HepG2 (cell line): Measurements from ENCODE around the gene SRF. TPM values are rescaled to one million over a fixed set of nuclear protein-coding genes. Genes with fewer than 3 reads are reported as not detected.

Experiments used
- CCAR2 ChIP-seq: fragments of 200-400 bp; formaldehyde crosslinking; optimal IDR thresholded peaks from 2 replicates; pipeline ENCODE3; 2018; ENCODE audit warnings: low read depth, mild to moderate bottlenecking, low read length, moderate library complexity
- CREB1 ChIP-seq, 2 experiments: fragments of 450-650 bp in 1 of 2; IDR thresholded peaks; 2 replicates each; pipeline ENCODE4 v1.6.1; 2016 to 2017; ENCODE audit warnings: control low read depth in 1 of 2, mild to moderate bottlenecking in 1 of 2, missing compliant biosample characterization in 1 of 2, missing genetic modification characterization in 1 of 2
- ELF4 ChIP-seq: sonication (generic); formaldehyde crosslinking; IDR thresholded peaks from 2 replicates; pipeline ENCODE4 v1.5.0; 2020; ENCODE audit warnings: missing genetic modification reagents, mild to moderate bottlenecking, moderate library complexity, borderline replicate concordance
- GLI4 ChIP-seq: sonication (generic); formaldehyde crosslinking; IDR thresholded peaks from 2 replicates; pipeline ENCODE4 v1.5.1; 2020; ENCODE audit warnings: missing genetic modification reagents, mild to moderate bottlenecking, moderate library complexity, borderline replicate concordance
- HOXD1 ChIP-seq: sonication (generic); formaldehyde crosslinking; IDR thresholded peaks from 2 replicates; pipeline ENCODE4 v1.5.0; 2020; ENCODE audit warnings: missing genetic modification reagents
- MEF2D ChIP-seq: sonication (generic); formaldehyde crosslinking; IDR thresholded peaks from 2 replicates; pipeline ENCODE4 v1.5.1; 2020; ENCODE audit warnings: mild to moderate bottlenecking, missing genetic modification reagents
- MTA1 ChIP-seq: sonication (generic); formaldehyde crosslinking; IDR thresholded peaks from 2 replicates; pipeline ENCODE4 v1.4.0; 2020; ENCODE audit warnings: missing genetic modification reagents, mild to moderate bottlenecking, borderline replicate concordance
- SOX13 ChIP-seq, 3 experiments: fragments of 450-650 bp in 1 of 3; sonication (generic) in 1 of 3; formaldehyde crosslinking in 1 of 3; IDR thresholded peaks in 2 of 3; conservative IDR thresholded peaks in 1 of 3; 2 replicates each; pipeline versions ENCODE4 v1.5.0 to v1.6.1; 2016 to 2020; ENCODE audit warnings: antibody characterized with exemption in 1 of 3, mild to moderate bottlenecking in 1 of 3, missing compliant biosample characterization in 1 of 3, missing genetic modification reagents in 1 of 3, moderate library complexity in 1 of 3
- SRSF1 ChIP-seq: fragments of 200-400 bp; formaldehyde crosslinking; optimal IDR thresholded peaks from 2 replicates; pipeline ENCODE3; 2017; ENCODE audit warnings: mild to moderate bottlenecking, low read depth, low read length, moderate library complexity
- YEATS2 ChIP-seq: sonication (generic); formaldehyde crosslinking; IDR thresholded peaks from 2 replicates; pipeline ENCODE4 v1.4.0; 2020; ENCODE audit warnings: missing genetic modification reagents, borderline replicate concordance
- ZBTB7A ChIP-seq: sonication (generic); formaldehyde crosslinking; IDR thresholded peaks from 2 replicates; pipeline ENCODE4 v1.8.0; 2022; ENCODE audit warnings: mild to moderate bottlenecking, missing genetic modification reagents
- ZNF296 ChIP-seq: sonication (generic); formaldehyde crosslinking; conservative IDR thresholded peaks from 2 replicates; pipeline ENCODE4 v1.5.0; 2020; ENCODE audit warnings: mild to moderate bottlenecking, missing genetic modification reagents
- ZNF552 ChIP-seq: sonication (generic); formaldehyde crosslinking; IDR thresholded peaks from 2 replicates; pipeline ENCODE4 v1.9.0; 2022; ENCODE audit warnings: missing genetic modification reagents, mild to moderate bottlenecking, borderline replicate concordance
- ZNF768 ChIP-seq: sonication (generic); formaldehyde crosslinking; IDR thresholded peaks from 2 replicates; pipeline ENCODE4 v1.4.0; 2020; ENCODE audit warnings: missing genetic modification reagents
- ZNF839 ChIP-seq: sonication (generic); formaldehyde crosslinking; IDR thresholded peaks from 2 replicates; pipeline ENCODE4 v1.4.0; 2020; ENCODE audit warnings: missing genetic modification reagents, mild to moderate bottlenecking, borderline replicate concordance
- polyA plus RNA-seq, 8 experiments: library from polyadenylated mRNA; depleted of rRNA in 3 of 8; stranded (reverse) in 7 of 8; unstranded in 1 of 8; fragments of >200 nt; fragmentation: Illumina TruSeq in 4 of 8; extraction: Trizol in 4 of 8; gene quantifications; 2 replicates each; pipeline versions ENCODE4 v1.2.1 to v1.2.3, GENCODE V29; 2011 to 2016; ENCODE audit warnings: low read depth in 4 of 8, missing spikeins in 1 of 8, mixed read lengths in 1 of 8; ENCODE audit not compliant: insufficient read depth in 1 of 8
- total RNA-seq, 5 experiments: library from RNA; depleted of rRNA; stranded (reverse); fragments of >200 nt; fragmentation: Illumina TruSeq; extraction: Trizol; gene quantifications; 2 replicates each; pipeline ENCODE4 v1.2.3, GENCODE V29; 2016; ENCODE audit warnings: low read depth in 1 of 5
- TF ChIP-seq, protein P1 (sequence below): sonication (generic); formaldehyde crosslinking; IDR thresholded peaks from 2 replicates; pipeline ENCODE4 v1.8.1; 2023; ENCODE audit warnings: mild to moderate bottlenecking, moderate library complexity, missing genetic modification reagents
- TF ChIP-seq, protein P2 (sequence below): sonication (generic); formaldehyde crosslinking; IDR thresholded peaks from 2 replicates; pipeline ENCODE4 v1.8.1; 2023; ENCODE audit warnings: mild to moderate bottlenecking, missing genetic modification reagents
- TF ChIP-seq, protein P3 (sequence below): sonication (generic); formaldehyde crosslinking; IDR thresholded peaks from 2 replicates; pipeline ENCODE4 v1.4.0; 2020; ENCODE audit warnings: missing genetic modification reagents
- TF ChIP-seq, protein P4 (sequence below): sonication (generic); formaldehyde crosslinking; IDR thresholded peaks from 2 replicates; pipeline ENCODE4 v1.5.0; 2020; ENCODE audit warnings: mild to moderate bottlenecking, missing genetic modification reagents
- TF ChIP-seq, protein P5 (sequence below): sonication (generic); formaldehyde crosslinking; IDR thresholded peaks from 2 replicates; pipeline ENCODE4 v1.9.0; 2021; ENCODE audit warnings: missing genetic modification reagents, borderline replicate concordance

The SRF gene
- total and polyA plus RNA-seq, 2 of the 13 experiments (the other 11 are each of a cell fraction or from before 2014, with no cell fraction given) = 25.5 to 44.1 TPM

DNA sequence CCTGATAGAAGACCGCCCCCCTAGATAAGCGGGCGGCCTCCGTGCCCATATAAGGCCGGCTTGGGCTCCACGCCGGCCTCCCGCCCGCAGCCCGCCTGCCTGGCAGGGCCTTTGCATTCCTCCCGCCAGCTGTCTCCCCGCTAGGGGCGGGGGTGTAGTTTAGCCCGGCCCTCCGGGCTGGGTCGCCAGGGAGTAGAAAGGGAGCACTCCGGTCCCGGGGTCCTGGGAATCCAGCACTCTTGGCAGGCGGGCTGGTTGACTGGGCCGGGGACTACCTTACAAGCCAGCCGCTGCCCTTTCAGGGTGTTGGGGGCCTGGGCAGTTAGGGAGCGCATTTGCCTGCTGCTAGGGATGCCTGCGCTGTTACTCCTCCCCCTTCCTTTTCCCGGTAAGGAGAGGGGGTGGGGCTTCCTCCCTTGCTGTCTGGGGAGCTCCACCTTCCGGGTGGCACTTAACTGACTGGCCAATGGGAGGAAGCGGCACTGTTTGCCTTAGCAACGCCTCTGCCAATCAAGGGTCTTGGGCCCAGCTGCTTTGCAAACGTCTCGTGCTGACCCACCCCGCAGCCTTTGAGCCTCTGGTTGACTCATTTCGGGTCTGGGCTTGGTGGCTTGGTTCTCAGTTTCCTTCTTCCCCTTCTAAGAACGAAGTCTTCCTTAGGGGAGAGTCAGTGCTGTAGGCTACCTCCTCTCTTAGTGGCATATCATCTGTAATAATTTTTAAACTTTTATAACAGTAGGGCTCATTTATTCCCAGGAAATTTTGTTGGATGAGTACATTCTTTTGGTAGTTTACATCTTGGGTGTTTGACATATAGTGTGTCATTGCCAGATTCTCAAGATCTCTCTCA lies 3.4 kb downstream of the SRF start (continued):
- peak; percentile 68; the same call in 1 of the 2 replicates for TF ChIP-seq MTA1 (CRISPR knock-in tag)
- no peak for TF ChIP-seq GLI4 (CRISPR knock-in tag)
- no peak for TF ChIP-seq ZNF296 (CRISPR knock-in tag)
- TF ChIP-seq, protein P1, sequence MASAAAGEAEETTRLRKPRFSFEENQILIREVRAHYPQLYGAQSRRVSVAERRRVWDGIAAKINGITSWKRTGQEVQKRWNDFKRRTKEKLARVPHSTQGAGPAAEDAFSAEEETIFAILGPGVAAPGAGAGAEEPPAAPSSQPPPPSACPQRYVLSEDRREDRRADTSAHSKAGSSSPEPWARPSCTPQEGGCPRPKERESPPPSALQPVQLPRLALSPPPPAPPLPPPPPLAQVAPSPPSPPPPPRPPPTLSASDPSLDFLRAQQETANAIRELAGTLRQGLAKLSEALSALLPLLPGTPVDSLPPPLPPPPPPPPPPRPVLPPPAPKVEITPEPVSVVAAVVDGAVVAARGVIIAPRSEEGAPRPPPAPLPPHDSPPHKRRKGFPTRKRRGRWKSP = peak; percentile 32; the same call in 1 of the 2 replicates
- peak; percentile 43; the same call in 1 of the 2 replicates for TF ChIP-seq ELF4 (CRISPR knock-in tag)
- peak; percentile 31; the same call in 1 of the 2 replicates for TF ChIP-seq YEATS2 (CRISPR knock-in tag)
- TF ChIP-seq, protein P2, sequence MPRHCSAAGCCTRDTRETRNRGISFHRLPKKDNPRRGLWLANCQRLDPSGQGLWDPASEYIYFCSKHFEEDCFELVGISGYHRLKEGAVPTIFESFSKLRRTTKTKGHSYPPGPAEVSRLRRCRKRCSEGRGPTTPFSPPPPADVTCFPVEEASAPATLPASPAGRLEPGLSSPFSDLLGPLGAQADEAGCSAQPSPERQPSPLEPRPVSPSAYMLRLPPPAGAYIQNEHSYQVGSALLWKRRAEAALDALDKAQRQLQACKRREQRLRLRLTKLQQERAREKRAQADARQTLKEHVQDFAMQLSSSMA (CRISPR knock-in tag) = peak; percentile 91; the same call in 1 of the 2 replicates
- TF ChIP-seq HOXD1 = 0 out of 2 replicates have a peak, but pooled peaks have one; percentile 21
- peak; percentile 57; the same call in 1 of the 2 replicates for TF ChIP-seq CREB1 (IDR thresholded peaks at IDR 0.05)
- peak; percentile 56; the same call in 1 of the 2 replicates for TF ChIP-seq CREB1 (CRISPR knock-in tag; IDR thresholded peaks at IDR 0.05)
- TF ChIP-seq ZNF839 (CRISPR knock-in tag) = no peak
- TF ChIP-seq SRSF1 = peak; percentile 91
- peak; percentile 60 for TF ChIP-seq ZNF768 (CRISPR knock-in tag)
- no peak for TF ChIP-seq CCAR2
- peak; percentile 65; the same call in 1 of the 2 replicates for TF ChIP-seq MEF2D (CRISPR knock-in tag)
- no peak for TF ChIP-seq ZBTB7A (CRISPR knock-in tag)
- TF ChIP-seq, protein P3, sequence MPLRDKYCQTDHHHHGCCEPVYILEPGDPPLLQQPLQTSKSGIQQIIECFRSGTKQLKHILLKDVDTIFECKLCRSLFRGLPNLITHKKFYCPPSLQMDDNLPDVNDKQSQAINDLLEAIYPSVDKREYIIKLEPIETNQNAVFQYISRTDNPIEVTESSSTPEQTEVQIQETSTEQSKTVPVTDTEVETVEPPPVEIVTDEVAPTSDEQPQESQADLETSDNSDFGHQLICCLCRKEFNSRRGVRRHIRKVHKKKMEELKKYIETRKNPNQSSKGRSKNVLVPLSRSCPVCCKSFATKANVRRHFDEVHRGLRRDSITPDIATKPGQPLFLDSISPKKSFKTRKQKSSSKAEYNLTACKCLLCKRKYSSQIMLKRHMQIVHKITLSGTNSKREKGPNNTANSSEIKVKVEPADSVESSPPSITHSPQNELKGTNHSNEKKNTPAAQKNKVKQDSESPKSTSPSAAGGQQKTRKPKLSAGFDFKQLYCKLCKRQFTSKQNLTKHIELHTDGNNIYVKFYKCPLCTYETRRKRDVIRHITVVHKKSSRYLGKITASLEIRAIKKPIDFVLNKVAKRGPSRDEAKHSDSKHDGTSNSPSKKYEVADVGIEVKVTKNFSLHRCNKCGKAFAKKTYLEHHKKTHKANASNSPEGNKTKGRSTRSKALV (CRISPR knock-in tag) = no peak
- TF ChIP-seq, protein P4, sequence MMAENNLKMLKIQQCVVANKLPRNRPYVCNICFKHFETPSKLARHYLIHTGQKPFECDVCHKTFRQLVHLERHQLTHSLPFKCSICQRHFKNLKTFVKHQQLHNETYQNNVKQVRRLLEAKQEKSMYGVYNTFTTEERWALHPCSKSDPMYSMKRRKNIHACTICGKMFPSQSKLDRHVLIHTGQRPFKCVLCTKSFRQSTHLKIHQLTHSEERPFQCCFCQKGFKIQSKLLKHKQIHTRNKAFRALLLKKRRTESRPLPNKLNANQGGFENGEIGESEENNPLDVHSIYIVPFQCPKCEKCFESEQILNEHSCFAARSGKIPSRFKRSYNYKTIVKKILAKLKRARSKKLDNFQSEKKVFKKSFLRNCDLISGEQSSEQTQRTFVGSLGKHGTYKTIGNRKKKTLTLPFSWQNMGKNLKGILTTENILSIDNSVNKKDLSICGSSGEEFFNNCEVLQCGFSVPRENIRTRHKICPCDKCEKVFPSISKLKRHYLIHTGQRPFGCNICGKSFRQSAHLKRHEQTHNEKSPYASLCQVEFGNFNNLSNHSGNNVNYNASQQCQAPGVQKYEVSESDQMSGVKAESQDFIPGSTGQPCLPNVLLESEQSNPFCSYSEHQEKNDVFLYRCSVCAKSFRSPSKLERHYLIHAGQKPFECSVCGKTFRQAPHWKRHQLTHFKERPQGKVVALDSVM (CRISPR knock-in tag) = peak; percentile 84
- TF ChIP-seq ZNF552 (CRISPR knock-in tag) = no peak
- TF ChIP-seq, protein P5, sequence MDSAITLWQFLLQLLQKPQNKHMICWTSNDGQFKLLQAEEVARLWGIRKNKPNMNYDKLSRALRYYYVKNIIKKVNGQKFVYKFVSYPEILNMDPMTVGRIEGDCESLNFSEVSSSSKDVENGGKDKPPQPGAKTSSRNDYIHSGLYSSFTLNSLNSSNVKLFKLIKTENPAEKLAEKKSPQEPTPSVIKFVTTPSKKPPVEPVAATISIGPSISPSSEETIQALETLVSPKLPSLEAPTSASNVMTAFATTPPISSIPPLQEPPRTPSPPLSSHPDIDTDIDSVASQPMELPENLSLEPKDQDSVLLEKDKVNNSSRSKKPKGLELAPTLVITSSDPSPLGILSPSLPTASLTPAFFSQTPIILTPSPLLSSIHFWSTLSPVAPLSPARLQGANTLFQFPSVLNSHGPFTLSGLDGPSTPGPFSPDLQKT (CRISPR knock-in tag) = peak; percentile 46; the same call in 1 of the 2 replicates
- TF ChIP-seq SOX13 (IDR thresholded peaks at IDR 0.05) = no peak
- TF ChIP-seq SOX13 (CRISPR knock-in tag; conservative IDR thresholded peaks at IDR 0.05 in 1 of 2, IDR thresholded peaks at IDR 0.05 in 1 of 2) = peak in 1 of 2 experiments; percentile 12; a peak in 1 of 4 replicates
